GDM1 (cell line): Measurements from ENCODE around the gene ARHGAP15.

Experiments used
- DNase-seq: peaks from one replicate; lab custom pipeline; 2025; lab: John Stamatoyannopoulos, UW

ARHGAP15 gene

DNA sequence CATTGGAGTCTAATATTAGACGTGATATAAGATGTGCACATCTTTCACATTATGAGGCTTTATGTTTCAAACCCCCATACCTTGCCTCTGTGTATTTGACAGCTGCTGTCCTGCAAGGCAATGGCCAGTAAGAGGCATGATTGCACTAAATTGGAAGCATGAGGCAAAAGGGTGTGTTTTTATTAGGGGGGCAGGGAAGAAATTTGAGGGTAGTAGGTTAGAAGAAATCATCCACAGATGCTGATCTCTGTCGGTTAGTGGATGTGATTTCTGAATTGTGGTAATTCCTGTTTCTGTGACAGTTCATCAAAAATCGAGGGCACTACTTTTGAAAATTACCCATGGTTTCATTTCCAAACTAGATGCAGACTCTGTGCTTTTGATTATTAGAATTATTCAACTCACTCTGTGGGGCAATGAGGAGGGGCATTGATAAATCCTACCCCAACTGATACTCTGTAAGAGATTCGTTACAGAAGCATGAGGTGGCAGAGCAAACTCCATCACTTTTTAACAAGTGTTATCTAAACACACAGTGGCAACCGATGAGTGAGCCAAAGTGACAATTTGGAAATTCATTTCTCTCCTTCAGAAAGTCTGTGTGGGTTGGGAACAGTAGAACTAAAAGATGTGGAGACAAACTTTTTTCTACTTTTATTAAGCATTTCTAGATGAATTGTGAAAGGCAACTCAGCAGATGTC is 453.0 kb downstream of the ARHGAP15 start:
- DNase-seq = no peak

DNA sequence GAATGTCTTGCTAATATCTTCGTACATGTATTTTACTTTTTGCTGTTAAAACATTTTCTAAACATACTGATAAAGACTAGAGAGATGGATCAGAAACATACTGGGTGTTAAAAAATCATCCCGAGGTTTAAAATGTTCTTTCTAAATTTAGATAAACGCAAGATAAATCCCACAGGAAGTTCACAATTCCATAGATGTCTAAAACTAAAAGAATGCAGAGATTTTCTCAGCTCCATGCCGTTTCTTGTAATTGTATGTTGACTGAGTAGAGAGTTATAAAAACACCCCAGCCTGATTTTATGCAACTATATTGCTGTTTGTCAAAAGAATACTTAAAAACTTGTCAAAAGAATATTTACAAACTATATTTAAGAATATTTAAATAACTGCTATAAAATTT is 455.7 kb downstream of the ARHGAP15 start:
- DNase-seq = no peak

DNA sequence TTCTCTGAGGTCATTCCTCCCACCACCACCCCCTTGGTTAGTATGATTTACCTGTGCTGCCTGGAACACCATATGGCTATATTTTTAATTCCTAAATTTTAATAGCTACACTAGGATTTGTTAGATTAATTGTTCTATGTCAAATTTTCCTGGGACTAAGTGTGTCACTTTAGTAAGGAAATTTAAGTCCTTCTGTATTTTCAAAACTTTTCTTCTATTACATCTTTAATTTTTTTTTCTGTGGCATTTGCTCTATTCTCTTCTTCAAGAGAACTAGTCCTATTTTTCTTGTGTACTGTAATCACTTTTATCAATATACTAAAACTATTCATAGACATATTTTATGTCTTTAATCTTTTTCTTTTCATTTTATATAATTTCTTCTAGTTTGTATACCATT is 456.9 kb downstream of the ARHGAP15 start:
- no peak for DNase-seq

DNA sequence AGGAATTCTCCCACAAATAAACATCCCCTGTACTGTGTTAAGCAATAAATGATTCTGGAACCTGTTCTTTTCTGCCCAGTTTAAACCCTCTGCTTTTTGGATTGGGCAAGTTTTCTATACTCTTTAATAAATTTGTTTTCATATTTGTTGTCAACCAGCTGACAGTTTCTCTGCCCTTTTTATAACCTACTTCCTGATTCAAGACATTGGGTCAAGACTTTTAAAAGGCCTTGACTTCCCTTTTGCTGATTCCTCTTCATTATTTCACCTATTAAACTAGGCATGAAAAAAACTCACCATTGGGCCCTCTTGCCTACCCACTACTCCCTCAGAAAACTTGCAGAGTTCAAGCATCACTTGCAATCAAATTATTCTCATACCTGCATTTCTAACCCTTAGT is 459.5 kb downstream of the ARHGAP15 start:
- DNase-seq = no peak

DNA sequence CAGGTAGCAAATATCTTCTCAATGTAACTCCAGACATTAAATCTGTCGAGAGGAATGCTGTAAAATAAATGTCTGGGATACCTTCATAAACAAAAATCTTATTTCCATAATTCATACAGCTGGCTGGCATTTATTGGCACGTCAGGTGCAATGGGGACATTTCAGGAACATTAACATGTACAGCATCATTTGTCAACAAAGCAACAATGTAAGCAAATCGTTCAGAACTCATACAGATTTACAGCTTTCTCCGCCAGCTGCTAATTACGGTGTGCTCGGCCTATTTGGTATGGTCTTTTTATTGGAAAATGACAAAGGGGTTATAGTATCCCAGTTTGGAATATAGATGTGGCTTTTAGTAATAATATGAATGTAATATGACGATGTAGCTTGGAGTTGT is 464.9 kb downstream of the ARHGAP15 start:
- DNase-seq = no peak

DNA sequence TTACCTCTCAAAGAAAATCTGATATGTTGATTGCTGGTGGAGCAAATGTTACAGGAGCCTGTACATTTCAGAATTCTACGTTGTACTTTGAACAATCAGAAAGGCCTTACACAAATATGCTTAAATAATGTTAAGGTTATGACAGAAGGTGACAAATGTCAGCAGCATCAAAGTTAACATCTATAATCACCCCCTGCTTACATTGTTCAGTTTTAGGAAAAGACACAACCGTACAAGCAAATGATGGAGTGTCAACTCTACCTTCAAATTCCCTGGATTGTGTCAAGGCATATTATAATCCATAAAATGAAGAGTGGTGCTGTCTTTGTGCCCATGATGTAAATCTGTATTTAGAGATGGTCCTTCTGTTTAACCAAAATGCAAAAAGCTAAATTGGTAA is 465.5 kb downstream of the ARHGAP15 start:
- no peak for DNase-seq

DNA sequence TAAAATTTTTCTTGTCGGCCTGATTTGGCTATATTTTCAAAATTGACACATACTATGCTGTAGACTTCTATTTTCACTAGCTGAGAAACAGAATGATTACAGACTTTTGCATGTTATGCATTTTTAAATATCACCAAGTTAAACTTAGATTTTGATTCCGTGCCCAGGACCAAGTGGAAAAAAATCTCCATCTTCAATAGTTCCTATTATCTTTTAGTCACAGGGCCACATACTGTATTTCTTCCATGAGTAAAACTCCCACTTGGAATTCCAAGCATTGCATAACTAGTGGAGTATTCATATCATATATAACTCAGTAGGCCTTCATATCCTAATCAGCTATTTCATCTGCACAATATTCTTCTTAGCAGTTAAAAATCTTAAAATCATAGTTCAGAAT is 470.9 kb downstream of the ARHGAP15 start:
- no peak for DNase-seq

DNA sequence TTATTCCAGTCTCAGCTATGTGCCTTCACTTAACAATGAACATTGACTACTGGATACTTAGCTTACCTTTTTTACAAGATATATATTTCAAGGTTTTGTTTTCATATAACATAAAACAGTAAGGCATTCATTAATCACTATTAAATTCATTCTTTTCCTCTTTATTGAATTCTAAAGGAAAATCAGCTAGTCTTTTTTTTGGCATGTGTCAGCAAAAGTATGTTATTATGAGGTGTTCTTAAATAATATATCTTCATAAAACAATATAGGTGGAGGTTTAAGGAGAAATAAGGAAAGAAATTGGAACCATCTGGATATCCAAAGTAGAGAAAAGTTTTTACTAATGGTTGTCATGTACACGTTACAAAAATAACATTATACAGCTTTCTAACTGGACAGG is 472.6 kb downstream of the ARHGAP15 start:
- DNase-seq = no peak

DNA sequence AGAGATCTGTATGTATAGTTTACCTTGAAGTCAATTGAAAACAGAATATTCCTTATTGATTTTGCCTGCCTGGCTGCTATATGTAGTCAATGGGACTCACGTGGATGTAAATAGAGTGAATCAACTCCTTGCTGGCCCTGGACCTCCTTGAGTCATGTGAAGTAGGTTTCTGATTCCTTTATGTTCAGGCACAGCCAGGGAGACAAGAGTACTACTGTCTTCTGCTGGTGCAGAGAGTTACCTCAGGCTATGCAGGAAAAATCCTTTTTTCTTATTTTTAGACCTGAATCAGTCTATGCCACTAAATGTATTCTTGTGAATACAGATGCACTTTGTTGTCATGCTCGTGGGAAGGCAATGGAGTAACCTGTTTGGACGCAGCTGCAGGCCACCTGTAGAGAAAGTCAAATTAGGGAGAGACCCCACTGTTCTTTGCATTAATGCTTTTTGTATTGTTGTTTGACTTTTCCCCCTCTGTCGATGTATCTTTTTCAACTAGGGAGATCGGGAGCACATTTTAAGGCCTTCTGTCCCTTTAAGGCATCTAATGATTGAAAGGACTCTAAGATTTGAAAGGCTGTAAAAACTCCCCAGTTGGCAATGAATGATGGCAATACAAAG is 473.9 kb downstream of the ARHGAP15 start:
- no peak for DNase-seq

DNA sequence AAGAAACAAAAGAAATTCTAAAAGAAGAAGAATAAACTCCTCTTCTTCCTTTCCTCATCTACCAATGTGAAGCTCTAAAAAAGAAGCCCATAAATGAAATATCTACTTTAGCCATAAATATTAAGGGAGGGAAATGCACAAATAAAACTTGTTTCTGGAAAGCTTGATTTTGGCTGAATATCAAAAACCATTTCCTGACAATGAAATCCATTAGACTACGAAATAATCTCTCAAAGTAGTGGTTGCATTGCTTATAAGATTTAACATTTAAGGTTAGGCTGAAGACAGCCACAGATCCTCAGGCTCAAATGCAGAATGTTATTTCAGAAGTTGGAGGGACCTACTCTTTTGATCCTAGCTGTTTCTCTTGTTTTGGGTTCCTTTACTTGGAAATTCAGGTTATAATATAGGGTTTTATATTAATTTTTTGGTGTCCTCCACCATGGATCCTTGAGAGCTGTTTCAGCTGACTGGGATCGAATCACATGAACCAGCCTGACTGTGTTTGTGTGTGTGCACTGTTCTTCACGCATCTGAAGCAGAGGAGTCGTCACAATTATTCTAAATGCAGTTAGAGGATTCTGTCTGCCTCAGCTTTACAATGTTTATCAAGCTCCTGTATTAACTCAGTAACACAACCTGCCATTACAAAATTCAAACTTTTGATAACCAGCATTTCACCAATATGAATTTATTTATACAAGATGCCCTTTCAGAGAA is 474.8 kb downstream of the ARHGAP15 start:
- no peak for DNase-seq

DNA sequence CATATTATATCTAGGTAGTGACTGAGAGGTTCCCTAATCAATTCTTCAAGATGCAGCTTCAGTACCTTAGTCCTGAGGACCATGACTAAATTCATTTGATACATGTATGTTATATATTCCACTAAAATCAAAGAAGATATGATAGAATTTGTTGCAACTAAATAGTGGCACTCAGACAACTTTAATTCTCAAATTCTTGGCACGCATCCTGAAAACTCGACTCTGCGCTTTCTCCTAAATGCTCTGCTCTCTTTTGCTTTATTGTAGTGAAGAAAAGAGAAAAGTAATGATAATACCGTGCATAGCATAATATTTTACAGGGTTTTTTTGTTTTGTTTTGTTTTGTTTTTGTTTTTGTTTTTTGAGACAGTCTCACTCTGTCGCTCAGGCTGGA is 475.3 kb downstream of the ARHGAP15 start:
- no peak for DNase-seq

DNA sequence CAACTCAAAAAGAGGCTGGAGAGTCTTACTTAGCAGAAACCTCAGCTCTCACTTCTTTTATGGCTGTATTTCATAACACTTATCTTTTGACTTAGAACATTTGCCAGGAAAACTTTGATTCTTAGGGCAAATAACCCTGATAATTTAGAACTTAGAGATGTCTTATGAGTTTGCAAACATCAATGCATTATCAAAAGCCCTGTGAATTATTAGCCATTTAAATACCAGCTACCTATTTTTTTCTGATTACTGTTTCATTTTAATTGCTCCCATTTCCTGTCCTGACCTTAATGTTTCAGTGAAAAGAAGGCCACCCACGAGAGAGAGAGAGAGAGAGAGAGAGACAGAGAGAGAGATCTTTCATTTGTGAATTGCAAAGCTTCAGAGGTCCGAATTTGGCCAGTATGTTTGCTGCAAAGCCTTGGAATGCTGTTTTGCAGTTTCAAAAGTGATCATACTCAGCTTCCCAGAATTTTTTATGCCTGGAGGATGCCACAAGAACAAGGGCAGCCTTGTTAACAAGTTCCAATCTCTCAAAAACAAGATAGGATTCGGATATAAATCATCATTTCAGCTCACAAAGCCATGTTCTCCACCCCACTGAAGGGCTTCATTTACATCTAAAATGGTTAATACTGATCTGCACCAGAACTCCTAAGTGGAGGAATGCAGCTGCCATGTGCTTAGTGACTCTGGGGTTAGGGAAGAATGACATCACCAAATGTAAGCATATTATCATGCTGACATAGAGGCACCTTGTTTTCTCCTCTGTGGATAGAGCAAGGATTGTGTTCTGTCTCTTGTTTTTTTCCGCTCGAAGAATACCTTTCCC is 478.2 kb downstream of the ARHGAP15 start:
- DNase-seq = no peak

DNA sequence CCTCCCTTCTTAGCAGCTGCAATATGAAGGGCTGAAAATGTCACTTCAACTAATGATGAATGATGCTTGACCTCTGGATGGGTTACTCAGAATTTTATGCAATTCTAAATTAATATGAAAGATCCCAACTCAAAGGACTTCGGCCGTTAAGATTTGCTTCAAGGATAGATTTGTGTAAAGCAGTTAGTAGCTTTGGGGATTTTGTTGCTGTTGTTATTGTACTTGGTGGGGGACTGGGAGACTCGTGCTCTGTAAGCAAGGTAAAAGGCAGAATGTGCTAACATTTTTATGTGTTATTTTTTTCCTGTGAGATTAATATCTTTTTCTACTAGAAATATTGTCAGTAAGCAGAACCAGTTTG is 478.8 kb downstream of the ARHGAP15 start:
- no peak for DNase-seq

DNA sequence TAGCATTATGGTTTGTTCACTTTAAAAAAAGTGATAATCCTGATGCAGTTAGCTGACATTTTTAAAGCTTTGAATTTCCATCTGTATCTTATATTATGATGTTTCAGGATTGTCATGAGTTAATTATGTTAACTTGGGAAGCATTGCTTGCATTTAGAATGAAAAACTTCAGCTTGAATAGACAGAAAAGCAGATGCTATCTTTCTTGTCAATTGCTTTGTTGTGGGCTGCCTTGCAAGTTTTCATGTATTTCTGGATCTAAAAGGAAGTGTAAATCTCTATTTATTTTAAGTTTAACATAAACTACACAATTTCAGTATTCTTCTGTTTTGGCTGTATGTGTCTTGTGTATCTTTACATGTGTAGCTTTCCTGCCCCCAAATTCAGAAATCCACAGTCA is 479.5 kb downstream of the ARHGAP15 start:
- DNase-seq = no peak

DNA sequence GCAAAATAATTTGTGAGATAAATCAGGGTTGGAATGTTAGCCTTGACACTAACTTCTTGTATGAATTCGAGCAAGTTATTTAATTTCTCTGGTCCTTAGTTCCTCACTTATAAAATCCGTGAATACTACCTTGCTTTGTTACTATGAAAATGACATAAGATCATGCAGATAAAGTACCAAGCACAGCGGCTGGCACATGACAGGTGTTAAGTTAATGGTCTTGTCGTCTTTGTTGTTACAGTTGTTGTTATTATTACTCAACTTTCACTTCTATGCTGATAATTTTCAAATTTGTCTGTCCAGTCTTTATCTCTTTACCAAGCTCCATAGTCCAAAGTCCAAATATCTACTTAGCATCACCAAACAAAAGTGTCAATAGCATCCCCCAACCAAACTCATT is 482.1 kb downstream of the ARHGAP15 start:
- DNase-seq = no peak

DNA sequence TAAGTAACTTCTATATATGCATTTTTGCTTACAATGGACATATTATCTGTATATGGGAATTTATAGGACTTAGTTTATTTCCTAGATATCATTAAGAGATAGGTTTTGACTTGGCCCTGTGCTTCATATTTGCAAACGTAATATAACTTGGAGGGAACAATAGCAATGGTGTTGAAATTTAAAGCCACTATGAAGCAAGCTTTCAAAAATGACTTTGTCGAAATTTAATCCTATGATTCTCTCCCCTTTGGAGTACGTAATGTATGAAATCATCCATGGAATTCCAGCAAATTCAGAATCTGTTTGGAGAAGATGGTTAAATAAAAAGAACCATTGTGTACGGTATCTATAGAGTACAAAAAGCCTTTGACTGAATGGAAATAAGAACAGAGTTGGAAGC is 486.3 kb downstream of the ARHGAP15 start:
- no peak for DNase-seq

DNA sequence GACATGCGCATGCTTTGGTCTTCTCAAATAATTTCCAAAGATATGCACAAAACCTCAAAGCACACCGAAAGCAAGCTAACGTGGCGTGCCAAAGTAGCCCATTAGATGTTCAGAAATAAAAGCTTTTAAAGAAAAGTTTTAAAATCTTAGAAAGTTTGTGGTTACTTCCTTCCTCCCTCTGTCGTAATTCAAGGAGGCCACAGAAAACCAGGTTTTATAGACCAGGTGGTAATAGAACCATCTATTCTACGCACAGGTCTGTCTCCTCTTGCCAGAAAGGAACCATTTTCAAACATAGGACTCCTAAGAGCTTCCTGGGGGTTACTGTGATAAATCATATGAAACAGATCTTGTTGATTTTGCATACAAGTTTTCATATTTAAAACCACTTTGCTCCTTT is 487.2 kb downstream of the ARHGAP15 start:
- no peak for DNase-seq

DNA sequence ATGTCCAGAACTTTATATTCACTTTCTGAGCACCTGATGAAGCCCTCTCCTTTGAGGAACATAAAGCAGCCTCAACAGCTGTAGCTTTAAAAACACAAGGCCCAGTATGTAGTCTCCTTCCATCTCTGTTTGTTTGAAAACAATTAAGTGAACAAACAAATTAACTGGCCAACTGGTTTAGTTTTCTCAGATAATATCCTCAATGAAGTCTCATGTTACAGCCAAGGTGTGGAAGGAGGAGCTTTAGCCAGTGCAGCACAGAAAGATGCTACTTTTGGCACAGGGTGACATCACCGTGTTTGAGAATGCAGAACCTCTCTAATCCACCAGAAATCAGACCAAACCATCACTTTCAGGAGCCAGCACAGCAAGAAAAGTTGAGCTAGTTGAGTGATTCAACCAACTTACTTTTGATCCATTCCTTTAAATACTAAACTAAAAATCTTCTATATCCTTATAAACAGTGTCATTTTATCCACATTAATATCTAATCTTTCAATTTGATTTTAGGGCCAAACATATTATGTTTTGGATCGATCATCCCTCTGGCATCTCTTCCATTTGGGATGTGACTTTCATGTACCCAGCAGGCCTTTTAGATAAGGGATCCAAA is 488.7 kb downstream of the ARHGAP15 start:
- DNase-seq = no peak

DNA sequence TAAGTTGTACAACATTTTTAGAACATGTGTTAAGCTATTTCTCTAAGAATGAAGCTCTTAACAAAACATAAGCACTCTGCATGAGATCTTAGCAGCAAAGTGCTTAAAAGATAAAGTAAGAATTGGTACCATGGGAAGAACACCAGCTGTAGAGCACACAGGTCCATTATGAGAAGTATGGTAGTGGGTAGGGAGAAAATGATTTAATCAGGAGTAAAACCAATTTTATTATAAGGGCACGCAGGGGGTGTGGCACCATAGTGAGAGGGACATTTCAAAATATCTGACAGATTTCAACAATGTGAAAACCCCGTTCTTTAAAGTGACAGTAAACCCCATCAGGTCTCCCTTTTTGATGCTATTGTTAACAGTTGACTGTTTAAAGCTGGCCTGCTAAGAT is 492.9 kb downstream of the ARHGAP15 start:
- no peak for DNase-seq

DNA sequence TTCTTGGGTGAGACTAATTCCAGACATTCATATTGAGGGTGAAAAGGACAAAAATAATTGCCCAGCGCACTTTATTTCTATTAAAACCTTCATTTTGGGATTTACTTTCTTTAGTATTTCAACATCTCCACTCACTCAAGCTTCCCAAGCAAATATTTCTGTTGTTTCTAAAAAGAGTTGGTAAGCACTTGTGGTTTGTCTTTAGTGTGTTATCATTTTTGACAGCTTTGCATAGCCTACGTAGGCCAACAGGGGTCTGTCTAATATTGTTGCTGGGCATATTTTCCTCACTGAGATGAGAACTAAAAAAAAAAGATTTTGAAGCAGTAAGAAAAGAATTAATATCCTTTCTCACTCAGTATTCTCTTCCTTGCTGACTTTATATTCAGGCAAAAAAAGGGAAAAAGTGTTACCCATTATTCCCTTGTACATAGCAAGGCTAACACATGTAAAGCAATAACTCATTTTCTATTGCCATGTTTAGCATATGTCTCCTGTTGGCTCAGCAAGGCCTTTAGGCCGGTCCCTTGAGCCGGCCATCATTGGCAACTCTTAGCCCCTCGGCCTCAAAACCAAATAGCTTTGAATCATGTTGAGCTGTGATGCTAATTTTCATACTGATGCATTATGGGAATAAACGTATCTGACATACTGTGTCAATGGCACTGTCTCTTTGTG is 494.2 kb downstream of the ARHGAP15 start:
- no peak for DNase-seq

DNA sequence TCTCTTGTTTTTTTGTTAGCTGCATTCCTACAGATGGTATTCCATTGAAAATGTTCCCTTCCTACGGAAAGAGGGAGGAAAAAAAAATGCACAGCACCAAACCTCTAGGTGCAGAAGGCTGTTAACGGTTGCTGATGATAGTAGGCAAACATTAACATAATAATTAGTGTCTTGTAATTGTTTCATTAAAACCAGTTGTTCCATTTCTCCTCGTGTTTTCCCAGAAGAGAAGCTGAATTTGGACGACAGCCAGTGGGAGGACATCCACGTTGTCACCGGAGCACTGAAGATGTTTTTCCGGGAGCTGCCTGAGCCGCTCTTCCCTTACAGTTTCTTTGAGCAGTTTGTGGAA is 494.7 kb downstream of the ARHGAP15 start:
- no peak for DNase-seq

DNA sequence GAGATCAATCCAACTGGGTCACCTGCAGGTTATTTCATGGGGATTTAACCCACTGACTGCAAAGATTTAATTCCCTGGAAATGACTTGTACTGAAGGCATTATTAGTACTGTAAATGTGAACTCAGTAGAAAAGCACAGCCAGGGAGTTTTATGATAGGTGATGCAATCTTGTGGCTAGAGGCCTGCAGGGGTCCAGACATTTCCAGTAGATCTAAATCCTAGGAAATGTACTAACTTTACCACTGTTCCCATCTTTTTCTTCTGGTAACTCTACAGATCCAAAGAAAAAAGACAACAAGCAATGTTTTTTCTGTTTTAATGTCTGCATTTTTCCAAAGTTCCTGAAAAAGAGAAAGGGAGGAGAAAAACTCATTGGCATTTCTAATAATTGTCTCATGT is 500.1 kb downstream of the ARHGAP15 start:
- DNase-seq = no peak
